Activated effector memory CD4-positive, alpha-beta T cell treated with anti-CD3 and anti-CD28 coated beads, Interleukin-2, amount 50 U/mL, for 16 hours (primary cell): ENCODE measurements around the gene SERPINH1.

Source experiments
- DNase-seq: peaks from one replicate; pipeline ENCODE4 v3.0.0-alpha.2; 2020

Gene SERPINH1

GRCh38 chr11:75562048-75562835, at the start of gene SERPINH1:
SERPINH1 (plus strand) TSS chr11:75562253; CDS start chr11:75566350, 4,097 bp downstream.
- peak; percentile 86 for DNase-seq

- no peak for DNase-seq
Observed at GRCh38 chr11:75513250-75513649, 48.8 kb upstream of the SERPINH1 start.

GRCh38 chr11:75514596-75514995, 47.5 kb upstream of the SERPINH1 start:
- DNase-seq = no peak

- no peak for DNase-seq
Observed at GRCh38 chr11:75516140-75516539, 45.9 kb upstream of the SERPINH1 start.

GRCh38 chr11:75516886-75517285, 45.2 kb upstream of the SERPINH1 start:
- no peak for DNase-seq

- DNase-seq = no peak
Observed at GRCh38 chr11:75518204-75518549, 43.9 kb upstream of the SERPINH1 start.

- no peak for DNase-seq
Observed at GRCh38 chr11:75518771-75519653, 43.0 kb upstream of the SERPINH1 start.

- no peak for DNase-seq
Observed at GRCh38 chr11:75520688-75521087, 41.4 kb upstream of the SERPINH1 start.

GRCh38 chr11:75522286-75523044, 39.6 kb upstream of the SERPINH1 start:
- DNase-seq = no peak

- DNase-seq = no peak
Observed at GRCh38 chr11:75523189-75523588, 38.9 kb upstream of the SERPINH1 start.

- DNase-seq = no peak
Observed at GRCh38 chr11:75523811-75524664, 38.0 kb upstream of the SERPINH1 start.

GRCh38 chr11:75524665-75525432, 37.2 kb upstream of the SERPINH1 start:
- DNase-seq = peak; percentile 76

- DNase-seq = peak; percentile 95
Observed at GRCh38 chr11:75525433-75526191, 36.4 kb upstream of the SERPINH1 start, which contains the start of gene GDPD5. GDPD5 (minus strand) TSS chr11:75525941; CDS start chr11:75477735, 48,206 bp downstream.

- DNase-seq = no peak
Observed at GRCh38 chr11:75526192-75526541, 35.9 kb upstream of the SERPINH1 start.

- DNase-seq = no peak
Observed at GRCh38 chr11:75527130-75527529, 34.9 kb upstream of the SERPINH1 start.

GRCh38 chr11:75527938-75528735, 33.9 kb upstream of the SERPINH1 start:
- no peak for DNase-seq

- no peak for DNase-seq
Observed at GRCh38 chr11:75530577-75530976, 31.5 kb upstream of the SERPINH1 start.

GRCh38 chr11:75531325-75531724, 30.7 kb upstream of the SERPINH1 start:
- no peak for DNase-seq

- DNase-seq = peak; percentile 93
Observed at GRCh38 chr11:75532200-75533048, 29.6 kb upstream of the SERPINH1 start.
